Measurements from ENCODE around the gene MPHOSPH8. TPM values are rescaled to one million over a fixed set of nuclear protein-coding genes. Genes with fewer than 3 reads are reported as not detected.
A peak's percentile ranks its signal among the peaks of the same experiment; 100 is the strongest.

Gene MPHOSPH8, protein sequence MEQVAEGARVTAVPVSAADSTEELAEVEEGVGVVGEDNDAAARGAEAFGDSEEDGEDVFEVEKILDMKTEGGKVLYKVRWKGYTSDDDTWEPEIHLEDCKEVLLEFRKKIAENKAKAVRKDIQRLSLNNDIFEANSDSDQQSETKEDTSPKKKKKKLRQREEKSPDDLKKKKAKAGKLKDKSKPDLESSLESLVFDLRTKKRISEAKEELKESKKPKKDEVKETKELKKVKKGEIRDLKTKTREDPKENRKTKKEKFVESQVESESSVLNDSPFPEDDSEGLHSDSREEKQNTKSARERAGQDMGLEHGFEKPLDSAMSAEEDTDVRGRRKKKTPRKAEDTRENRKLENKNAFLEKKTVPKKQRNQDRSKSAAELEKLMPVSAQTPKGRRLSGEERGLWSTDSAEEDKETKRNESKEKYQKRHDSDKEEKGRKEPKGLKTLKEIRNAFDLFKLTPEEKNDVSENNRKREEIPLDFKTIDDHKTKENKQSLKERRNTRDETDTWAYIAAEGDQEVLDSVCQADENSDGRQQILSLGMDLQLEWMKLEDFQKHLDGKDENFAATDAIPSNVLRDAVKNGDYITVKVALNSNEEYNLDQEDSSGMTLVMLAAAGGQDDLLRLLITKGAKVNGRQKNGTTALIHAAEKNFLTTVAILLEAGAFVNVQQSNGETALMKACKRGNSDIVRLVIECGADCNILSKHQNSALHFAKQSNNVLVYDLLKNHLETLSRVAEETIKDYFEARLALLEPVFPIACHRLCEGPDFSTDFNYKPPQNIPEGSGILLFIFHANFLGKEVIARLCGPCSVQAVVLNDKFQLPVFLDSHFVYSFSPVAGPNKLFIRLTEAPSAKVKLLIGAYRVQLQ
- total RNA-seq (2012; rRNA removed), result 11.7 and 13.3 TPM in 2 replicates
- 15.0 and 16.4 TPM in 2 replicates for polyA plus RNA-seq (2012; rRNA removed)
- polyA plus RNA-seq (2012; cell fraction: cytosol; rRNA removed), result 4.3 and 5.5 TPM in 2 replicates
- 6.4 and 45.4 TPM in 2 replicates for polyA plus RNA-seq (2012; cell fraction: nucleus; rRNA removed; ENCODE audit: low replicate concordance)
- Bru-seq, nascent RNA, result percentile 82 among the genes with signal in this experiment
- percentile 89 among the genes with signal in this experiment for BruChase-seq, experiment 1, labeled RNA remaining after a 6-hour chase
- percentile 85 among the genes with signal in this experiment for BruChase-seq, experiment 2, labeled RNA remaining after a 2-hour chase
- long read RNA-seq, partial matches to known transcripts, result 32 of 43 reads
- long read RNA-seq, other reads (novel, unspliced or antisense), result 11 of 43 reads

DNA sequence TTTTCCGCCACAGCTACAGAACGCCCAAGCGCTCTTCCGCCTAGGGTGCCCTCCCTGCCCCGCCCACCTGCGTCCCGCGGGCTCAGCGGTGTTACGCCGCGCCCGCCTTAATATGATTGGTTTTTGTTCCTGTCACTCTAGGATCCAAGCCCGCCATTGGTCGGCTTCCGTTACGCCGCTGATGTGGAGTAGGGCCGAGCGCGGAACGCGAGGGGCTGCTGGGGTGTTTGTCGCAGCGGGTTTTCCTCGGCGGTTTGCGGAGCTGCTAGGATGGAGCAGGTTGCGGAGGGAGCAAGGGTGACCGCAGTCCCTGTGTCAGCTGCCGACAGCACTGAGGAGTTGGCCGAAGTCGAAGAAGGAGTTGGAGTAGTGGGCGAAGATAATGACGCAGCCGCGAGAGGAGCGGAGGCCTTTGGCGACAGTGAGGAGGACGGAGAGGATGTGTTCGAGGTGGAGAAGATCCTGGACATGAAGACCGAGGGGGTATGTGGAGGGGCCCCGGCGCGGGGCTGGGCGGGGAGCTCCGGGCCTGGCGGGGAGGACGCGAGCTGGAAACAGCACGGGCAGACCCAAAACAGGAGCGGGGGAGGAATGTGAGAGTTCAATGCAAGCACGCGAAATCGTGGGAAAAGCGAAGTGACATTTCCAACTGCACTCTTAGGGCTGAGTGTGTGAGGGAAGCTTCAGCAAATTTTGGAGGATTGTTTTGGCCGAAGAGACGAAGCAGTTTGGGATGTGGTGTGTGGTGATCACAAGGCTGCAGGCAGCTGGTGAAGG lies at the start of gene MPHOSPH8:
MPHOSPH8 (plus strand) TSS at position 181 of the 777 bp plus-strand sequence; CDS start at position 271, 90 bp downstream.
- H3K18ac ChIP-seq (ENCODE audit: low read depth, low read length), result peak within 1 kb of the TSS; percentile 53
- intact Hi-C loops (cut with micrococcal nuclease), result no loop called here
- TF ChIP-seq, protein P1, sequence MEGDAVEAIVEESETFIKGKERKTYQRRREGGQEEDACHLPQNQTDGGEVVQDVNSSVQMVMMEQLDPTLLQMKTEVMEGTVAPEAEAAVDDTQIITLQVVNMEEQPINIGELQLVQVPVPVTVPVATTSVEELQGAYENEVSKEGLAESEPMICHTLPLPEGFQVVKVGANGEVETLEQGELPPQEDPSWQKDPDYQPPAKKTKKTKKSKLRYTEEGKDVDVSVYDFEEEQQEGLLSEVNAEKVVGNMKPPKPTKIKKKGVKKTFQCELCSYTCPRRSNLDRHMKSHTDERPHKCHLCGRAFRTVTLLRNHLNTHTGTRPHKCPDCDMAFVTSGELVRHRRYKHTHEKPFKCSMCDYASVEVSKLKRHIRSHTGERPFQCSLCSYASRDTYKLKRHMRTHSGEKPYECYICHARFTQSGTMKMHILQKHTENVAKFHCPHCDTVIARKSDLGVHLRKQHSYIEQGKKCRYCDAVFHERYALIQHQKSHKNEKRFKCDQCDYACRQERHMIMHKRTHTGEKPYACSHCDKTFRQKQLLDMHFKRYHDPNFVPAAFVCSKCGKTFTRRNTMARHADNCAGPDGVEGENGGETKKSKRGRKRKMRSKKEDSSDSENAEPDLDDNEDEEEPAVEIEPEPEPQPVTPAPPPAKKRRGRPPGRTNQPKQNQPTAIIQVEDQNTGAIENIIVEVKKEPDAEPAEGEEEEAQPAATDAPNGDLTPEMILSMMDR (conservative IDR thresholded peaks at IDR 0.05; ENCODE audit: low read depth, low read length), result no peak
- TF ChIP-seq POLR2A (IDR thresholded peaks at IDR 0.05; ENCODE audit: low read depth, low read length) (no peak), MAZ (IDR thresholded peaks at IDR 0.05; ENCODE audit: borderline replicate concordance, low read depth, low read length) (peak; percentile 57; the same call in 1 of the 2 replicates), MXI1 (IDR thresholded peaks at IDR 0.05; ENCODE audit: borderline replicate concordance, low read depth, low read length) (peak; percentile 13; the same call in 1 of the 2 replicates), RCOR1 (IDR thresholded peaks at IDR 0.05; ENCODE audit: insufficient replicate concordance, low read length) (no peak), BHLHE40 (IDR thresholded peaks at IDR 0.05; ENCODE audit: low read depth, low read length) (0 out of 2 replicates have a peak, but pooled peaks have one; percentile 34), MAFK (IDR thresholded peaks at IDR 0.05; ENCODE audit: low read depth, low read length) (no peak)
- TF ChIP-seq, protein P2, sequence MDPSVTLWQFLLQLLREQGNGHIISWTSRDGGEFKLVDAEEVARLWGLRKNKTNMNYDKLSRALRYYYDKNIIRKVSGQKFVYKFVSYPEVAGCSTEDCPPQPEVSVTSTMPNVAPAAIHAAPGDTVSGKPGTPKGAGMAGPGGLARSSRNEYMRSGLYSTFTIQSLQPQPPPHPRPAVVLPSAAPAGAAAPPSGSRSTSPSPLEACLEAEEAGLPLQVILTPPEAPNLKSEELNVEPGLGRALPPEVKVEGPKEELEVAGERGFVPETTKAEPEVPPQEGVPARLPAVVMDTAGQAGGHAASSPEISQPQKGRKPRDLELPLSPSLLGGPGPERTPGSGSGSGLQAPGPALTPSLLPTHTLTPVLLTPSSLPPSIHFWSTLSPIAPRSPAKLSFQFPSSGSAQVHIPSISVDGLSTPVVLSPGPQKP (IDR thresholded peaks at IDR 0.05; ENCODE audit: borderline replicate concordance, low read depth, low read length), result no peak

More for the DNA sequence above, at the start of gene MPHOSPH8:
- H3K36me3 ChIP-seq (ENCODE audit: control insufficient read depth, insufficient read depth, low read length), result no peaks in the 10 kb centered on the region; the same call in 1 of the 2 replicates
- H3K23ac ChIP-seq (ENCODE audit: low read depth, low read length), result peak within 1 kb of the TSS; percentile 96
- peak within 1 kb of the TSS; percentile 70 to 88 for H4K8ac ChIP-seq (ENCODE audit: low read depth in 2 of 2, low read length in 2 of 2)
- H3K79me1 ChIP-seq (ENCODE audit: low read depth in 1 of 2, low read length in 2 of 2), result peaks cover 5 to 24% of the 10 kb centered on the region in 2 experiments; a peak in 2 of 4 replicates
- H3K27ac ChIP-seq (ENCODE audit: insufficient read depth, low read length), result peak within 1 kb of the TSS; percentile 79
- no peak within 1 kb of the TSS; the same call in 1 of the 2 replicates for H2BK120ac ChIP-seq (ENCODE audit: low read depth, low read length)
- peak; percentile 94 for DNase-seq
- no peaks in the 10 kb centered on the region for H3K27me3 ChIP-seq (ENCODE audit: control insufficient read depth, insufficient read depth, low read length)
- no peaks in the 10 kb centered on the region for H3K9me3 ChIP-seq (ENCODE audit: control insufficient read depth, insufficient read depth, low read length)
- H3K4me2 ChIP-seq (ENCODE audit: low read depth, low read length), result peak within 1 kb of the TSS; percentile 84
- no peaks in the 10 kb centered on the region; the same call in none of the 2 replicates for H3K4me1 ChIP-seq (ENCODE audit: control insufficient read depth, insufficient read depth, low read length)
- peak within 1 kb of the TSS; percentile 54; the same call in 1 of the 2 replicates for H2AK5ac ChIP-seq (ENCODE audit: low read depth, low read length)
- peaks cover 3% of the 10 kb centered on the region; the same call in 1 of the 2 replicates for H3K9me1 ChIP-seq (ENCODE audit: insufficient read depth, low read length)
- H2BK15ac ChIP-seq (ENCODE audit: low read depth, low read length), result no peak within 1 kb of the TSS
- peak within 1 kb of the TSS; percentile 88 for H4K5ac ChIP-seq (ENCODE audit: low read depth, low read length)
- ChIA-PET POLR2A (ENCODE audit: unreplicated experiment) (no interaction called here), CTCF (interaction anchor here (0.9 to 1.2 kb wide), 2 partner anchors 15 to 36 kb away, joined by 3 to 4 read pairs; no protein-coding TSS in a partner anchor)
- peak within 1 kb of the TSS; percentile 97 for H3K9ac ChIP-seq (ENCODE audit: low read depth, low read length)
- H3K14ac ChIP-seq (replicated peaks; ENCODE audit: low read depth, low read length), result peak within 1 kb of the TSS; percentile 90
- H4K91ac ChIP-seq (ENCODE audit: insufficient read depth, low read depth, low read length), result no peak within 1 kb of the TSS; the same call in 1 of the 2 replicates
- H2AK9ac ChIP-seq (replicated peaks; ENCODE audit: low read depth, low read length, poor library complexity), result peak within 1 kb of the TSS; percentile 75
- ATAC-seq (ENCODE audit: low read depth), result peak; percentile 97
- dilution Hi-C loops (cut with HindIII; ENCODE audit: low sequenced_read_pairs, unreplicated experiment), result no loop called here
- peak within 1 kb of the TSS; percentile 70 for H2BK5ac ChIP-seq (ENCODE audit: low read depth, low read length, poor library complexity, severe bottlenecking)
- no peak within 1 kb of the TSS for H2BK20ac ChIP-seq (ENCODE audit: low read depth, low read length)
- H4K20me1 ChIP-seq (ENCODE audit: insufficient read depth, low read length), result peaks cover 22% of the 10 kb centered on the region
- H3K4me3 ChIP-seq (ENCODE audit: insufficient read depth, low read depth, low read length), result peak within 1 kb of the TSS; percentile 88
- 1% methylated on average over 17 of the region's 58 CpGs; no CpG with 5 or more reads in 1 of the 2 experiments for WGBS, 2 experiments (ENCODE audit: extremely low coverage in 2 of 2, insufficient read length in 1 of 2)
- peak within 1 kb of the TSS; percentile 89 for H3K4ac ChIP-seq (ENCODE audit: low read depth, low read length)
- peak within 1 kb of the TSS; percentile 97 for H2AFZ ChIP-seq (replicated peaks; ENCODE audit: low read length, poor library complexity)
- H3K56ac ChIP-seq (ENCODE audit: extremely low read depth, insufficient read depth, low read length), result peak within 1 kb of the TSS; percentile 46; the same call in 1 of the 2 replicates
- no TSS peak for BruUV-seq (replicated peaks)
- in situ Hi-C loops (cut with MboI; ENCODE audit: low sequenced_read_pairs), result loop anchor here (25.0 kb wide), 1 partner anchor 529 kb away; the partner anchor contains the start of gene GJA3
